HL-60 (cell line): Measurements from ENCODE around the gene TMEM156.

Experiments
- CTCF ChIP-seq: IDR thresholded peaks from one replicate; pipeline ENCODE4 v1.5.1; 2011; ENCODE audit warnings: low read length, control low read depth, inconsistent platforms; ENCODE audit not compliant: insufficient read depth
- GABPA ChIP-seq: IDR thresholded peaks from 2 replicates; pipeline ENCODE4 v1.6.1; 2012; ENCODE audit warnings: low read depth
- POLR2AphosphoS5 ChIP-seq: IDR thresholded peaks from 2 replicates; pipeline ENCODE4 v1.6.1; 2012; ENCODE audit warnings: low read depth

DNA sequence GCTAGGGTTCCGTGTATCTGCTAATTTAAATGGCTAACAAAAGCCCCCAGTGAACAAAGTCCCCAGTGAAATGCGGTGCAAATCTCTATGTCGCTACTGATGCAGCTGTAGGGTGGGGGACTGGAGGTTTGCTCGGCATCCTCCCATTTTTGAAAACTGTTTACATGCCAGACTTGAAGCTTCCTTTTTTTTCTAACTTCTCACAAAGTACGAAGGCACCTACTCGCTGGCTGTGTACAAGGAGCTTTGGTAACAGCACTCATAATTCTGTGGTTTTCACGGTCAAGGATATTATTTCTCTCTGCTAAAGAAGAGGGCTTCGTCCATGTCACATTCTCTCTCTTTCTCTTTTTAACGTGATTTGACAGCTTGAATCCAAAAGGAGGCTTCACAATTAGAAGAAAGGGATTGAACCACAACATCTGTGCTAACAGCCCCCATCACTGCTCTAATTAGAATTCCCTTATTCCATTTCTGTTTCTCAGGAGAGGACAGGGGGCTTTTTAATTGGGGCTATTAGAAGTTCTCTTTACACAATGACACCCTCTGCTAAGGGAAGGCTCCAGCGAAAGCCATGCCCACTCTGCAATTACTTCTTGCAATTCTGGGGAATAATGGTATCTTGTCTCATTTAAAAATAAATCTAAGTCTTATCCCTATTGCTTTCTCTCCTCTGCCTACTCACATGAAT, 46.7 kb downstream of the TMEM156 start:
- TF ChIP-seq POLR2AphosphoS5 = no peak
- no peak for TF ChIP-seq CTCF
- TF ChIP-seq GABPA = no peak
